Activated CD4-positive, alpha-beta T cell treated with anti-CD3 and anti-CD28 coated beads, Interleukin-10, Interleukin-2, amounts not matched to agents 100 ng/mL and 50 ng/mL, durations not matched to agents 16 hours and 8 hours (primary cell): ENCODE results near the gene CTNNA3.

Experiments
- DNase-seq: peaks from one replicate; pipeline ENCODE4 v3.0.0-alpha.2; 2020

CTNNA3 gene

GRCh38 chr10:66717231-66717981, 978.6 kb downstream of the CTNNA3 start:
- no peak for DNase-seq

- no peak for DNase-seq
These were observed 981.3 kb downstream of the CTNNA3 start for GRCh38 chr10:66714741-66715140.

GRCh38 chr10:66713387-66713786, 982.6 kb downstream of the CTNNA3 start:
- no peak for DNase-seq

GRCh38 chr10:66698069-66698468, 997.9 kb downstream of the CTNNA3 start:
- no peak for DNase-seq

GRCh38 chr10:66695046-66695445, 1000.9 kb downstream of the CTNNA3 start:
- no peak for DNase-seq

GRCh38 chr10:66684581-66684980, 1011.4 kb downstream of the CTNNA3 start:
- DNase-seq = no peak

GRCh38 chr10:66680886-66681285, 1015.1 kb downstream of the CTNNA3 start:
- DNase-seq = no peak

GRCh38 chr10:66678521-66678920, 1017.5 kb downstream of the CTNNA3 start:
- DNase-seq = no peak

GRCh38 chr10:66673071-66673470, 1022.9 kb downstream of the CTNNA3 start:
- DNase-seq = no peak

- DNase-seq = no peak
These were observed 1024.4 kb downstream of the CTNNA3 start for GRCh38 chr10:66671562-66671961.

- DNase-seq = no peak
These were observed 1024.9 kb downstream of the CTNNA3 start for GRCh38 chr10:66671064-66671463.

GRCh38 chr10:66656499-66656898, 1039.5 kb downstream of the CTNNA3 start:
- DNase-seq = no peak

GRCh38 chr10:66654861-66655260, 1041.1 kb downstream of the CTNNA3 start:
- DNase-seq = no peak

- DNase-seq = no peak
These were observed 1044.5 kb downstream of the CTNNA3 start for GRCh38 chr10:66651308-66652082.

GRCh38 chr10:66649626-66650025, 1046.4 kb downstream of the CTNNA3 start:
- no peak for DNase-seq

GRCh38 chr10:66642217-66642616, 1053.8 kb downstream of the CTNNA3 start:
- no peak for DNase-seq

- no peak for DNase-seq
These were observed 1056.6 kb downstream of the CTNNA3 start for GRCh38 chr10:66639371-66639770.

GRCh38 chr10:66637273-66638036, 1058.5 kb downstream of the CTNNA3 start:
- no peak for DNase-seq

- DNase-seq = no peak
These were observed 1066.0 kb downstream of the CTNNA3 start for GRCh38 chr10:66629996-66630395.

GRCh38 chr10:66627156-66627555, 1068.8 kb downstream of the CTNNA3 start:
- peak; percentile 8 for DNase-seq

GRCh38 chr10:66625709-66626590, 1070.0 kb downstream of the CTNNA3 start:
- DNase-seq = no peak

GRCh38 chr10:66622050-66622449, 1073.9 kb downstream of the CTNNA3 start:
- DNase-seq = no peak

- no peak for DNase-seq
These were observed 1091.8 kb downstream of the CTNNA3 start for GRCh38 chr10:66604195-66604594.
